Body of pancreas (tissue), 4 donors: Measurements from ENCODE around the gene ZCCHC2.

Experiments
- CTCF ChIP-seq, 7 experiments: fragments of 450-650 bp in 4 of 7; fragments of 200-600 bp in 3 of 7; sonication (generic) in 3 of 7; IDR thresholded peaks; one replicate each; pipeline ENCODE4 v1.5.1; 2016 to 2019; ENCODE audit warnings: antibody characterized with exemption in 7 of 7
- POLR2A ChIP-seq, 3 donors: fragments of 450-650 bp; IDR thresholded peaks; one replicate each; pipeline ENCODE4 v1.6.1; 2016; ENCODE audit warnings: antibody characterized with exemption in 3 of 3, mild to moderate bottlenecking in 2 of 3

DNA sequence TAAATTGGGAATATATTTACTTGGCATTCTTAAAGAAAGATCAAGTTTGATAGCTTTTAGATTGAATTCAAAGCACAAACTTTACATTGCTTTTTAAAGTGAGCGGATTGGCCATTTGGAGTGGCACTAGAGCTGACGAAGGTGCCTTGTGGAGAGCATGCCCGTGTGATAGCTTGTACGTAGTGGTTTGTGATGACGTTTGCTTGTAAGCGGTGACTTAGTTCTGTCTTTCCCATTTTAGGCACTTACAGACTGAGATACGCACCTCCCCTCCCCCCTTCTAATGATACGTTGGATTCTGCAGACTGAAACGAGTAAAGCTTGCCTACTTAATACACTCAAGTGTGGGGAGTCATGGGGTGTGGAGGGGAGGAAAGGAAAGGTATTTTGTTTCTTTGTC is 53.4 kb downstream of the ZCCHC2 start:
- TF ChIP-seq CTCF (IDR thresholded peaks at IDR 0.05) = no peak
- TF ChIP-seq POLR2A (IDR thresholded peaks at IDR 0.05) = no peak
